Smooth muscle cell (in vitro differentiated cells): Measurements from ENCODE around the gene C1QTNF4. TPM values are rescaled to one million over a fixed set of nuclear protein-coding genes. Genes with fewer than 3 reads are reported as not detected.
A peak's percentile ranks its signal among the peaks of the same experiment; 100 is the strongest.
"Not testable (repeated sequence)": the region's sequence is repeated elsewhere in the genome, so short reads cannot be mapped to it uniquely, and the experiment has no call there.

Source experiments
- DNase-seq: peaks from one replicate; lab custom pipeline; 2025; ENCODE audit not compliant: unreplicated experiment; lab: John Stamatoyannopoulos, UW
- H2AFZ ChIP-seq: fragments of 200-600 bp; sonication (generic); 2 replicates; pipeline ENCODE4 v1.6.0; 2016; ENCODE audit warnings: antibody characterized with exemption, low read depth, mild to moderate bottlenecking
- H3F3A ChIP-seq: fragments of 200-600 bp; sonication (generic); 2 replicates; pipeline ENCODE4 v1.6.0; 2017; ENCODE audit warnings: antibody characterized with exemption, low read depth
- H3K27ac ChIP-seq: fragments of 200-600 bp; sonication (generic); 2 replicates; pipeline ENCODE4 v1.5.1; 2016; ENCODE audit warnings: low read depth, mild to moderate bottlenecking
- H3K27me3 ChIP-seq: fragments of 200-600 bp; sonication (generic); 2 replicates; pipeline ENCODE4 v1.6.1; 2016; ENCODE audit warnings: low read depth, mild to moderate bottlenecking
- H3K36me3 ChIP-seq: fragments of 200-600 bp; sonication (generic); 2 replicates; pipeline ENCODE4 v1.5.1; 2016; ENCODE audit warnings: low read depth
- H3K4me1 ChIP-seq: fragments of 200-600 bp; sonication (generic); 2 replicates; pipeline ENCODE4 v1.5.1; 2016; ENCODE audit warnings: low read depth
- H3K4me2 ChIP-seq: fragments of 200-600 bp; sonication (generic); 2 replicates; pipeline ENCODE4 v1.6.0; 2016; ENCODE audit warnings: mild to moderate bottlenecking
- H3K4me3 ChIP-seq: fragments of 200-600 bp; sonication (generic); 2 replicates; pipeline ENCODE4 v1.5.1; 2016; ENCODE audit warnings: mild to moderate bottlenecking
- H3K79me2 ChIP-seq: fragments of 200-600 bp; sonication (generic); 2 replicates; pipeline ENCODE4 v1.6.0; 2016; ENCODE audit warnings: low read depth, mild to moderate bottlenecking
- H3K9ac ChIP-seq: fragments of 200-600 bp; sonication (generic); 2 replicates; pipeline ENCODE4 v1.6.0; 2016; ENCODE audit warnings: low read depth
- H3K9me3 ChIP-seq: fragments of 200-600 bp; sonication (generic); replicated peaks from 2 replicates; pipeline ENCODE4 v1.5.1; 2016; ENCODE audit warnings: low read depth
- H4K20me1 ChIP-seq: fragments of 200-600 bp; sonication (generic); 2 replicates; pipeline ENCODE4 v1.6.0; 2016; ENCODE audit warnings: low read depth
- CTCF ChIP-seq: fragments of 200-600 bp; sonication (generic); IDR thresholded peaks from 2 replicates; pipeline ENCODE4 v1.5.1; 2017; ENCODE audit warnings: borderline replicate concordance, mild to moderate bottlenecking, antibody characterized with exemption; ENCODE audit not compliant: insufficient read depth, poor library complexity, severe bottlenecking
- WGBS: methylation state at CpG from one replicate; pipeline ENCODE4 v1.1.7; 2016; ENCODE audit warnings: low lambda C conversion rate; 5-methylcytosine and 5-hydroxymethylcytosine counted together
- polyA plus RNA-seq: library from polyadenylated mRNA; unstranded; fragments of >200 nt; fragmentation: Nextera tagmentation; extraction: Ambion mirVana; gene quantifications from 2 replicates; pipeline ENCODE4 v1.2.1, GENCODE V29; 2016
- total RNA-seq: library from RNA; depleted of rRNA; stranded (reverse); fragments of >200 nt; gene quantifications from 2 replicates; pipeline ENCODE4 v1.2.3, GENCODE V29; 2014

C1QTNF4 gene
- total and polyA plus RNA-seq, 2 experiments from 2014 or later, result 1.0 to 1.3 TPM

- 96% methylated on average over 10 of the region's 10 CpGs for WGBS
- peaks cover 75% of the 10 kb centered on the region for H3K79me2 ChIP-seq
- peak overlapping the region; percentile 99 for H3K4me3 ChIP-seq
- no peak for TF ChIP-seq CTCF
- no peak overlapping the region for H3K9ac ChIP-seq
- H3F3A ChIP-seq, result no peaks in the 10 kb centered on the region
- no peak overlapping the region for H3K27ac ChIP-seq
- H3K4me2 ChIP-seq, result no peak overlapping the region
- H3K4me1 ChIP-seq, result peaks cover 21% of the 10 kb centered on the region
- H3K27me3 ChIP-seq, result no peaks in the 10 kb centered on the region
- H2AFZ ChIP-seq, result no peak overlapping the region
- no peaks in the 10 kb centered on the region for H3K9me3 ChIP-seq
- peaks cover 69% of the 10 kb centered on the region for H4K20me1 ChIP-seq
- no peaks in the 10 kb centered on the region for H3K36me3 ChIP-seq
- no peak for DNase-seq
These were observed 43.7 kb downstream of the C1QTNF4 start for GRCh38 chr11:47550288-47551047.

- not testable (repeated sequence) for H3K27me3 ChIP-seq, H2AFZ ChIP-seq, H3K36me3 ChIP-seq, H3K9me3 ChIP-seq, H3K4me3 ChIP-seq, H3K27ac ChIP-seq, H3K9ac ChIP-seq, H3K4me1 ChIP-seq, H3K4me2 ChIP-seq, DNase-seq, H3F3A ChIP-seq
- WGBS, result 93% methylated on average over 6 of the region's 7 CpGs
- Histone ChIP-seq H4K20me1 (peaks cover 98% of the 10 kb centered on the region), H3K79me2 (peaks cover 97% of the 10 kb centered on the region)
These were observed 47.9 kb downstream of the C1QTNF4 start for GRCh38 chr11:47546274-47546673.

- peaks cover 98% of the 10 kb centered on the region for H4K20me1 ChIP-seq
These were observed 48.9 kb downstream of the C1QTNF4 start for GRCh38 chr11:47545298-47545697.

GRCh38 chr11:47541070-47541469 lies 53.1 kb downstream of the C1QTNF4 start:
- 97% methylated on average over 2 of the region's 2 CpGs for WGBS
- H3F3A ChIP-seq, result peaks cover 10% of the 10 kb centered on the region
- no peaks in the 10 kb centered on the region for H3K9me3 ChIP-seq
- H3K27me3 ChIP-seq, result no peaks in the 10 kb centered on the region
- peaks cover 98% of the 10 kb centered on the region for H4K20me1 ChIP-seq
- no peak overlapping the region for H2AFZ ChIP-seq
- H3K4me1 ChIP-seq, result peaks cover 12% of the 10 kb centered on the region
- H3K79me2 ChIP-seq, result peaks cover 91% of the 10 kb centered on the region
- no peak overlapping the region for H3K9ac ChIP-seq
- no peak for TF ChIP-seq CTCF
- peak overlapping the region; percentile 82 for H3K27ac ChIP-seq
- no peak overlapping the region for H3K4me3 ChIP-seq
- DNase-seq, result no peak
- H3K36me3 ChIP-seq, result no peaks in the 10 kb centered on the region
- no peak overlapping the region for H3K4me2 ChIP-seq

More at GRCh38 chr11:47545298-47545697, 48.9 kb downstream of the C1QTNF4 start:
- Histone ChIP-seq H3K27ac (no peak overlapping the region), H3K4me1 (no peaks in the 10 kb centered on the region), H3K4me2 (no peak overlapping the region), H3F3A (peaks cover 4% of the 10 kb centered on the region), H3K9me3 (no peaks in the 10 kb centered on the region), H3K79me2 (peaks cover 93% of the 10 kb centered on the region), H3K4me3 (no peak overlapping the region), H3K36me3 (no peaks in the 10 kb centered on the region), H3K9ac (no peak overlapping the region), H2AFZ (no peak overlapping the region), H3K27me3 (no peaks in the 10 kb centered on the region)
- no peak for TF ChIP-seq CTCF
- DNase-seq, result no peak
- WGBS, result 98% methylated on average over 6 of the region's 6 CpGs
